HL-60 (cell line): Measurements from ENCODE around the gene DNASE1.

Source experiments
- CTCF ChIP-seq: IDR thresholded peaks from one replicate; pipeline ENCODE4 v1.5.1; 2011; ENCODE audit warnings: low read length, control low read depth, inconsistent platforms; ENCODE audit not compliant: insufficient read depth
- GABPA ChIP-seq: IDR thresholded peaks from 2 replicates; pipeline ENCODE4 v1.6.1; 2012; ENCODE audit warnings: low read depth

GRCh38 chr16:3665508-3665907 is 11.0 kb downstream of the DNASE1 start:
- no peak for TF ChIP-seq GABPA
- no peak for TF ChIP-seq CTCF
